PC-9 (cell line): ENCODE results near the gene IRF2BPL.

Source experiments
- EZH2 ChIP-seq: fragments of 200-600 bp; sonication (generic); IDR thresholded peaks from 2 replicates; pipeline ENCODE4 v1.8.0; 2017; ENCODE audit warnings: antibody characterized with exemption, low read depth
- TF ChIP-seq, protein P1 (sequence below): fragments of 200-600 bp; sonication (generic); conservative IDR thresholded peaks from 2 replicates; pipeline ENCODE4 v1.6.1; 2017; ENCODE audit warnings: mixed run types, antibody characterized with exemption, mild to moderate bottlenecking, moderate library complexity

DNA sequence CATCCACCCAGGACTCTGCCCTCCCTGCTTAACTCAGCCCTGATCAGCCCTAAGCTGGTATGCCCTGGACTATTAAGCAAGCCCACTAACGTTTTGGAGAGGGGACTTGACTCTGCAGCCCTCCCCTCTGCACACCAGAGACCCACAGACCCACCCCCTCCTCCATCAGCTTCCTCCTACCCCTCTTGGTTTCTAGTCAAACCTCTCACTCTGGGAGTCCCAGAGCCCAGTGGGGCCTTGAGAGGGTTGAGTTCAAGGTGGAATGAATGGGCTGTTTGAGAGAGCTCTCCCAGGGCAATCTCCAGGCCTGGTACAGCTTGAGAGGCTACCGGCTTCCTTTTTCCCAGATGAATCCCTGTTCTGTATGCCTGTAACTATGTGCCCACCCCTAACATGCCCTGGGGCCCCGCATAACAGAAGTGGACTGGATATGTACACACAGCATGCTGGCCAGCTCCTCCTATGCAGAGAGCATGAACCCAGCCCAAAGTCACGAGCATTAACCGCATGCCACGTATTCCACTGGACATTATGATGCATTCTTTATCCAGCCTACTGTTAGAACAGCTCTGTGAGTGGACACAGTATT is 43.6 kb downstream of the IRF2BPL start:
- TF ChIP-seq, protein P1, sequence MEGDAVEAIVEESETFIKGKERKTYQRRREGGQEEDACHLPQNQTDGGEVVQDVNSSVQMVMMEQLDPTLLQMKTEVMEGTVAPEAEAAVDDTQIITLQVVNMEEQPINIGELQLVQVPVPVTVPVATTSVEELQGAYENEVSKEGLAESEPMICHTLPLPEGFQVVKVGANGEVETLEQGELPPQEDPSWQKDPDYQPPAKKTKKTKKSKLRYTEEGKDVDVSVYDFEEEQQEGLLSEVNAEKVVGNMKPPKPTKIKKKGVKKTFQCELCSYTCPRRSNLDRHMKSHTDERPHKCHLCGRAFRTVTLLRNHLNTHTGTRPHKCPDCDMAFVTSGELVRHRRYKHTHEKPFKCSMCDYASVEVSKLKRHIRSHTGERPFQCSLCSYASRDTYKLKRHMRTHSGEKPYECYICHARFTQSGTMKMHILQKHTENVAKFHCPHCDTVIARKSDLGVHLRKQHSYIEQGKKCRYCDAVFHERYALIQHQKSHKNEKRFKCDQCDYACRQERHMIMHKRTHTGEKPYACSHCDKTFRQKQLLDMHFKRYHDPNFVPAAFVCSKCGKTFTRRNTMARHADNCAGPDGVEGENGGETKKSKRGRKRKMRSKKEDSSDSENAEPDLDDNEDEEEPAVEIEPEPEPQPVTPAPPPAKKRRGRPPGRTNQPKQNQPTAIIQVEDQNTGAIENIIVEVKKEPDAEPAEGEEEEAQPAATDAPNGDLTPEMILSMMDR = no peak
- no peak for TF ChIP-seq EZH2
